B cell (primary cell): Measurements from ENCODE around the gene F2RL3.

Source experiments
- CTCF ChIP-seq: fragments of 200-600 bp; IDR thresholded peaks from one replicate; pipeline ENCODE4 v1.8.0; 2022; ENCODE audit warnings: antibody characterized with exemption, mild to moderate bottlenecking
- EZH2 ChIP-seq: IDR thresholded peaks from 2 replicates; pipeline ENCODE4 v1.6.1; 2012; ENCODE audit warnings: borderline replicate concordance, low read depth, mild to moderate bottlenecking, moderate library complexity, low read length; ENCODE audit not compliant: insufficient read depth, poor library complexity, severe bottlenecking

DNA sequence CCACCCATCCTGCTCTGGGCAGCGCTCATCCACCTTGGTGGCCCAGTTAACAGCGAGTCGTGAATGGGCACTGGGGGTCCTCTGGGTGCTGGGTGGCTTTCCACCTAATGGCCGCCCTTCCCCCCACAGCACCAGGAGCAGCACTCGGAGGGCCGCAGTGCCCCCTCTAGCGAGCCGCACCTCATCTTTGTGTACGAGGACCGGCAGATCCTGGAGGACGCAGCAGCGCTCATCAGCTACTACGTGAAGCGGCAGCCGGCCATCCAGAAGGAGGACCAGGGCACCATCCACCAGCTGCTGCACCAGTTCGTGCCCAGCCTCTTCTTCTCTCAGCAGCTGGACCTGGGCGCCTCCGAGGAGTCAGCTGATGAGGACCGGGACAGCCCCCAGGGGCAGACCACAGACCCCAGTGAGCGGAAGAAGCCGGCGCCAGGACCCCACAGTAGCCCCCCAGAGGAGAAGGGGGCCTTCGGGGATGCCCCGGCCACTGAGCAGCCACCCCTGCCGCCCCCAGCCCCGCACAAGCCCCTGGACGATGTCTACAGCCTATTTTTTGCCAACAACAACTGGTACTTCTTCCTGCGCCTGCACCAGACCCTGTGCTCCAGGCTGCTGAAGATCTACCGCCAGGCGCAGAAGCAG, 19.3 kb upstream of the F2RL3 start:
- TF ChIP-seq CTCF (no peak), EZH2 (no peak)
